HepG2 (cell line): ENCODE data around the gene PRSS8. TPM values are rescaled to one million over a fixed set of nuclear protein-coding genes. Genes with fewer than 3 reads are reported as not detected.
"Not testable (repeated sequence)": the region's sequence is repeated elsewhere in the genome, so short reads cannot be mapped to it uniquely, and the experiment has no call there.

Experiments used
- ATAC-seq: fragments of 200-7000 bp; cut with Tn5 transposase; 3 replicates; pipeline ENCODE4 v1.9.1; 2020; ENCODE audit warnings: mild to moderate bottlenecking, moderate library complexity
- BruUV-seq: library from RNA; stranded (reverse); fragments of 400-500 nt; replicated peaks from 2 replicates; lab custom pipeline; 2021; lab: Mats Ljungman, UMichigan
- CTCF ChIA-PET: fragments of 300-600 bp; formaldehyde crosslinking; extraction: SDS; loops from one replicate; lab custom pipeline; 2021; ENCODE audit warnings: low total read pairs, inconsistent platforms, low intra/inter-chr PET ratio; lab: Yijun Ruan, JAX
- POLR2A ChIA-PET: fragments of 350-600 bp; sonication (Branson Sonifier 250); formaldehyde crosslinking; loops from one replicate; lab custom pipeline; 2020; ENCODE audit warnings: antibody characterized with exemption, inconsistent platforms; lab: Yijun Ruan, JAX
- DNase-seq: peaks from one replicate; pipeline ENCODE4 v3.0.0-alpha.2; 2015; ENCODE audit warnings: low spot score
- FAIRE-seq: peaks from 3 replicates; lab custom pipeline; 2011; peaks lifted over from hg19 to GRCh38; lab: Jason Lieb, UNC
- H2AFZ ChIP-seq: one replicate; pipeline ENCODE4 v1.6.1; 2011; ENCODE audit warnings: low read length, inconsistent platforms
- H3K27ac ChIP-seq: fragments of 300-600 bp; 3 replicates; pipeline ENCODE4 v1.8.0; 2011; ENCODE audit warnings: mixed run types, mild to moderate bottlenecking, mixed read lengths, low read length, inconsistent platforms; ENCODE audit not compliant: insufficient read depth; ENCODE audit errors: extremely low read length
- H3K27me3 ChIP-seq, 2 experiments: fragments of 200-600 bp in 1 of 2; 2 replicates in 1 of 2; 3 replicates in 1 of 2; pipeline versions ENCODE4 v1.6.0 to v1.8.0; 2011; ENCODE audit warnings: low read length in 2 of 2, mild to moderate bottlenecking in 2 of 2, moderate library complexity in 2 of 2, inconsistent platforms in 1 of 2; ENCODE audit not compliant: insufficient read depth in 2 of 2, control insufficient read depth in 1 of 2
- H3K36me3 ChIP-seq, 2 experiments: fragments of 200-600 bp in 1 of 2; replicated peaks in 1 of 2; 2 replicates in 1 of 2; 3 replicates in 1 of 2; pipeline versions ENCODE4 v1.5.1 to v1.8.0; 2011; ENCODE audit warnings: low read length in 2 of 2, inconsistent platforms in 1 of 2; ENCODE audit not compliant: insufficient read depth in 2 of 2, control insufficient read depth in 1 of 2
- H3K4me1 ChIP-seq: 2 replicates; pipeline ENCODE4 v1.5.1; 2012; ENCODE audit warnings: low read length, inconsistent platforms; ENCODE audit not compliant: insufficient read depth
- H3K4me2 ChIP-seq: 2 replicates; pipeline ENCODE4 v1.6.0; 2011; ENCODE audit warnings: low read depth, low read length, inconsistent platforms
- H3K4me3 ChIP-seq, 3 experiments: fragments of 200-600 bp in 1 of 3; sonication (generic), shearing (Covaris generic) in 1 of 3; replicated peaks in 1 of 3; 2 replicates each; pipeline ENCODE4 v1.5.1; 2011 to 2016; ENCODE audit warnings: low read length in 3 of 3, inconsistent platforms in 2 of 3, low read depth in 2 of 3, mild to moderate bottlenecking in 2 of 3, control low read depth in 1 of 3, mixed read lengths in 1 of 3; ENCODE audit not compliant: insufficient read depth in 1 of 3
- H3K79me2 ChIP-seq: one replicate; pipeline ENCODE4 v1.6.1; 2011; ENCODE audit warnings: low read length, inconsistent platforms; ENCODE audit not compliant: insufficient read depth
- H3K9ac ChIP-seq: 2 replicates; pipeline ENCODE4 v1.6.0; 2011; ENCODE audit warnings: mild to moderate bottlenecking, low read depth, low read length, inconsistent platforms; ENCODE audit not compliant: insufficient read depth
- H3K9me3 ChIP-seq: 2 replicates; pipeline ENCODE4 v1.5.1; 2012; ENCODE audit warnings: mild to moderate bottlenecking, low read length
- H4K20me1 ChIP-seq: 2 replicates; pipeline ENCODE4 v1.6.0; 2011; ENCODE audit warnings: inconsistent platforms, mild to moderate bottlenecking, low read length, moderate library complexity; ENCODE audit not compliant: insufficient read depth
- EZH2 ChIP-seq: conservative IDR thresholded peaks from 2 replicates; pipeline ENCODE4 v1.6.1; 2012; ENCODE audit warnings: mild to moderate bottlenecking, low read depth, low read length, moderate library complexity
- ZNF510 ChIP-seq: sonication (generic); formaldehyde crosslinking; IDR thresholded peaks from 2 replicates; pipeline ENCODE4 v1.4.0; 2020; ENCODE audit warnings: low read depth, mild to moderate bottlenecking, missing genetic modification reagents
- WGBS: methylation state at CpG from one replicate; pipeline ENCODE4 v1.1.6; 2017; ENCODE audit warnings: low lambda C conversion rate; 5-methylcytosine and 5-hydroxymethylcytosine counted together
- in situ Hi-C: cut with HindIII; loops from 2 replicates; pipeline ENCODE4 v1.10.0; 2017; ENCODE audit warnings: low pct_unique_long_range_greater_than_20kb; ENCODE audit not compliant: extremely low pct_ligation_motif_present
- intact Hi-C: fragments of 100-400 bp; cut with micrococcal nuclease; formaldehyde crosslinking; loops from one replicate; pipeline ENCODE4 v1.10.0; 2022; ENCODE audit not compliant: unreplicated experiment
- polyA plus RNA-seq, 8 experiments: library from polyadenylated mRNA; depleted of rRNA in 3 of 8; stranded (reverse) in 7 of 8; unstranded in 1 of 8; fragments of >200 nt; fragmentation: Illumina TruSeq in 4 of 8; extraction: Trizol in 4 of 8; gene quantifications; 2 replicates each; pipeline versions ENCODE4 v1.2.1 to v1.2.3, GENCODE V29; 2011 to 2016; ENCODE audit warnings: low read depth in 4 of 8, missing spikeins in 1 of 8, mixed read lengths in 1 of 8; ENCODE audit not compliant: insufficient read depth in 1 of 8
- total RNA-seq, 5 experiments: library from RNA; depleted of rRNA; stranded (reverse); fragments of >200 nt; fragmentation: Illumina TruSeq; extraction: Trizol; gene quantifications; 2 replicates each; pipeline ENCODE4 v1.2.3, GENCODE V29; 2016; ENCODE audit warnings: low read depth in 1 of 5

PRSS8 gene
- total and polyA plus RNA-seq, 2 of the 13 experiments (the other 11 are each of a cell fraction or from before 2014, with no cell fraction given), result 2.6 to 7.2 TPM

DNA sequence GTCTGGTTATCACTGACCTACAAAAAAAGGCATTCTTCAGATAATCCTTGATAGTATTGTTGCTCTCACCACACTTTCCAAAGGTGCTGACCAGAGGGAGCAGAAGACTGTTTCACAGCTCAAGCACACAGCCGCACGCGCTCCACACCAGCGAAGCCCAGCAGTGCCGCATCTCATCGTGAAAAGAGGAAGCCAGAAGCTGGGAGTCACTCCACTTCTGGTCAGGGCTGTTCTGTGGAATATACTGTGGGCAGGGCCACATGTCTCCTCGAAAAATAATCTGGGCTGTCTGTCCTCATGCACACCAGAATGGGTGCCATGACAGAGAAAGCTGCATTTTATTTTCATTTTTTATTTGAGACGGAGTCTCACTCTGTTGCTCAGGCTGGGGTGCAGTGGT, 21.6 kb upstream of the PRSS8 start:
- Histone ChIP-seq H2AFZ (no peak overlapping the region), H3K4me3 (no peak overlapping the region), H3K79me2 (no peaks in the 10 kb centered on the region), H3K27me3 (peaks cover 4 to 32% of the 10 kb centered on the region in 2 experiments; a peak in 4 of 5 replicates), H3K9ac (no peak overlapping the region), H3K9me3 (no peaks in the 10 kb centered on the region), H4K20me1 (no peaks in the 10 kb centered on the region), H3K4me2 (peak overlapping the region; percentile 58), H3K4me1 (peaks cover 8% of the 10 kb centered on the region), H3K27ac (no peak overlapping the region), H3K36me3 (no peaks in the 10 kb centered on the region)
- WGBS, result 5% methylated on average over 8 of the region's 8 CpGs
- intact Hi-C loops, result loop anchor here (5.0 kb wide), 2 partner anchors 50 to 130 kb away; partner anchors contain the start of gene BCKDK
- ATAC-seq (peak; percentile 57), FAIRE-seq (no peak), DNase-seq (no peak)
- ChIA-PET POLR2A (interaction anchor here (0.7 to 1.3 kb wide), 2 partner anchors 8 to 23 kb away, joined by 3 to 7 read pairs; partner anchors contain the start of gene FUS), CTCF (no interaction called here)
- BruUV-seq, result no TSS peak
- in situ Hi-C loops, result no loop called here
- TF ChIP-seq EZH2 (peak; percentile 77; the same call in 1 of the 2 replicates), ZNF510 (CRISPR knock-in tag) (no peak)

DNA sequence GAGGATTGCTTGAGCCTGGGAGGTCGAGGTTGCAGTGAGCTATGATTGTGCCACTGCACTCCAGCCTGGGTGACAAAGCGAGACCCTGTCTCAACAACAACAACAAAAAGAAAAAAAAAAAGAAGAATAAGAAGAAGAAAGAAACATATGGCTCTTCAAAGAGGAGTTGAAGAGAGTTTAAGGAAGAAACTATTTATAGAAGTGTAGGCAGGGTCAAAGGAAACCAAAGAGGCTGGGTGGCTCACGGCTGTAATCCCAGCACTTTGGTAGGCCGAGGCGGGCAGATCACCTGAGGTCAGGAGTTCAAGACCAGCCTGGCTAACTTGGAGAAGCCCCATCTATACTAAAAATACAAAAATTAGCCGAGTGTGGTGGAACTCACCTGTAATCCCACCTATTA, 15.4 kb upstream of the PRSS8 start:
- in situ Hi-C loops, H3K4me2 ChIP-seq, H3K79me2 ChIP-seq, CTCF ChIA-PET, H3K9ac ChIP-seq, ATAC-seq, H3K9me3 ChIP-seq, intact Hi-C loops, H4K20me1 ChIP-seq, POLR2A ChIA-PET, FAIRE-seq, H3K27ac ChIP-seq, H3K36me3 ChIP-seq, DNase-seq, BruUV-seq, H3K4me3 ChIP-seq, H2AFZ ChIP-seq: not testable (repeated sequence)
- WGBS, result 32% methylated on average over 6 of the region's 6 CpGs
- Histone ChIP-seq H3K27me3 (peaks cover 1 to 37% of the 10 kb centered on the region in 2 experiments; a peak in 4 of 5 replicates), H3K4me1 (peaks cover 23% of the 10 kb centered on the region)
